SU-DHL-6 (cell line): ENCODE measurements around the gene SEPTIN10.

Experiments
- EZH2phosphoT487 ChIP-seq: fragments of 200-600 bp; sonication (generic), shearing (Covaris generic); conservative IDR thresholded peaks from 2 replicates; pipeline ENCODE4 v1.6.1; 2018; ENCODE audit warnings: mild to moderate bottlenecking, antibody characterized with exemption, low read length, moderate library complexity, mixed read lengths
- TF ChIP-seq, protein P1 (sequence below): fragments of 200-600 bp; sonication (generic); IDR thresholded peaks from one replicate; pipeline ENCODE4 v1.5.1; 2017; ENCODE audit warnings: antibody characterized with exemption, mild to moderate bottlenecking, low read length, moderate library complexity; ENCODE audit not compliant: insufficient read depth, poor library complexity, severe bottlenecking

DNA sequence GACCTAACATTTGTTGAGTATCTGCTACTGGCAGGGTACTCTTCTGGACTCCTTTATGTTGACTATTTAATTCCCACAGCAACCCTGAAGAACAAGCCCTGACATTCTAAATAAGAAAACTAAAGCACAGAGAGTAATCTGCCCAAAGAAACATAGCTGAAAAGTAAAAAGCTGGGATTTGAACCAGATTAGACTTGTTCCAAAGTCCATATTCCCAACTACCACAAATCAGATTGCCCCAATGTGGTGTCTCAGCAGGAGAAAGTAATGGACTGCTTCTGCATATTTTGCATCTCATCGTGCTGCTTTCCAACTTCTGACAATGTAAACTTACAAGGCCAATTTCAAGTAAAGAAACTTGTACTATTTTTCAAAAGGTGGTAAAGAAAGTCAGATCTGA lies 56.5 kb downstream of the SEPTIN10 start:
- TF ChIP-seq, protein P1, sequence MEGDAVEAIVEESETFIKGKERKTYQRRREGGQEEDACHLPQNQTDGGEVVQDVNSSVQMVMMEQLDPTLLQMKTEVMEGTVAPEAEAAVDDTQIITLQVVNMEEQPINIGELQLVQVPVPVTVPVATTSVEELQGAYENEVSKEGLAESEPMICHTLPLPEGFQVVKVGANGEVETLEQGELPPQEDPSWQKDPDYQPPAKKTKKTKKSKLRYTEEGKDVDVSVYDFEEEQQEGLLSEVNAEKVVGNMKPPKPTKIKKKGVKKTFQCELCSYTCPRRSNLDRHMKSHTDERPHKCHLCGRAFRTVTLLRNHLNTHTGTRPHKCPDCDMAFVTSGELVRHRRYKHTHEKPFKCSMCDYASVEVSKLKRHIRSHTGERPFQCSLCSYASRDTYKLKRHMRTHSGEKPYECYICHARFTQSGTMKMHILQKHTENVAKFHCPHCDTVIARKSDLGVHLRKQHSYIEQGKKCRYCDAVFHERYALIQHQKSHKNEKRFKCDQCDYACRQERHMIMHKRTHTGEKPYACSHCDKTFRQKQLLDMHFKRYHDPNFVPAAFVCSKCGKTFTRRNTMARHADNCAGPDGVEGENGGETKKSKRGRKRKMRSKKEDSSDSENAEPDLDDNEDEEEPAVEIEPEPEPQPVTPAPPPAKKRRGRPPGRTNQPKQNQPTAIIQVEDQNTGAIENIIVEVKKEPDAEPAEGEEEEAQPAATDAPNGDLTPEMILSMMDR = no peak
- no peak for TF ChIP-seq EZH2phosphoT487
